Activated CD4-positive, CD25-positive, alpha-beta regulatory T cell treated with anti-CD3 and anti-CD28 coated beads, Interleukin-2, amount 50 U/mL, for 72 hours (primary cell): ENCODE results near the gene PDK2.
A peak's percentile ranks its signal among the peaks of the same experiment; 100 is the strongest.

Experiments used
- DNase-seq: peaks from one replicate; pipeline ENCODE4 v3.0.0; 2021

Gene PDK2

GRCh38 chr17:50139950-50140885 is 45.1 kb downstream of the PDK2 start:
- DNase-seq: peak; percentile 84

- DNase-seq: no peak
Observed at GRCh38 chr17:50141026-50141744, 46.0 kb downstream of the PDK2 start.

GRCh38 chr17:50141745-50142110 is 46.6 kb downstream of the PDK2 start:
- DNase-seq: no peak

GRCh38 chr17:50143461-50144176 is 48.5 kb downstream of the PDK2 start:
- DNase-seq: no peak

GRCh38 chr17:50144355-50144754 is 49.2 kb downstream of the PDK2 start:
- DNase-seq: no peak

- DNase-seq: no peak
Observed at GRCh38 chr17:50144845-50145531, 49.8 kb downstream of the PDK2 start.

GRCh38 chr17:50145532-50146229 is 50.5 kb downstream of the PDK2 start:
- DNase-seq: no peak

- no peak for DNase-seq
Observed at GRCh38 chr17:50146230-50146926, 51.2 kb downstream of the PDK2 start.

- DNase-seq: no peak
Observed at GRCh38 chr17:50146927-50147665, 51.9 kb downstream of the PDK2 start.

GRCh38 chr17:50147841-50148225 is 52.7 kb downstream of the PDK2 start:
- DNase-seq: no peak

GRCh38 chr17:50148226-50149090 is 53.3 kb downstream of the PDK2 start:
- peak; percentile 58 for DNase-seq

GRCh38 chr17:50149091-50149416 is 53.9 kb downstream of the PDK2 start:
- DNase-seq: no peak

- peak; percentile 69 for DNase-seq
Observed at GRCh38 chr17:50149417-50150353, 54.5 kb downstream of the PDK2 start.

- DNase-seq: no peak
Observed at GRCh38 chr17:50150354-50151040, 55.3 kb downstream of the PDK2 start, which contains the start of gene PPP1R9B. PPP1R9B (minus strand) TSS chr17:50150677; CDS start chr17:50150513, 164 bp downstream.

- DNase-seq: peak; percentile 87
Observed at GRCh38 chr17:50151041-50151936, 56.1 kb downstream of the PDK2 start.

- no peak for DNase-seq
Observed at GRCh38 chr17:50151937-50152547, 56.9 kb downstream of the PDK2 start.
